CD4-positive, CD25-positive, alpha-beta regulatory T cell (primary cell): ENCODE results near the gene THY1. TPM values are rescaled to one million over a fixed set of nuclear protein-coding genes. Genes with fewer than 3 reads are reported as not detected.
"Not testable (repeated sequence)": the region's sequence is repeated elsewhere in the genome, so short reads cannot be mapped to it uniquely, and the experiment has no call there.

Experiments
- ATAC-seq, 2 donors: fragments of 150-1000 bp; cut with Tn5 transposase; one replicate each; pipeline ENCODE4 v1.10.0; 2021; ENCODE audit warnings: low read depth in 2 of 2, moderate number of reproducible peaks in 2 of 2, moderate library complexity in 1 of 2
- DNase-seq, 3 donors: peaks; one replicate each; pipeline versions ENCODE4 v3.0.0 to v3.0.0-alpha.2; 2012 to 2022; ENCODE audit warnings: mixed read lengths in 1 of 3
- H3K27ac ChIP-seq: one replicate; pipeline ENCODE4 v1.7.0; 2013; ENCODE audit warnings: mild to moderate bottlenecking, low read length; ENCODE audit not compliant: insufficient read depth, poor library complexity, severe bottlenecking
- H3K27me3 ChIP-seq: one replicate; pipeline ENCODE4 v1.7.0; 2013; ENCODE audit warnings: low read length; ENCODE audit not compliant: control insufficient read depth, insufficient read depth
- H3K36me3 ChIP-seq: one replicate; pipeline ENCODE4 v1.7.0; 2013; ENCODE audit warnings: mild to moderate bottlenecking, low read length, moderate library complexity; ENCODE audit not compliant: control insufficient read depth, insufficient read depth
- H3K4me1 ChIP-seq: 2 replicates; pipeline ENCODE4 v1.7.0; 2013; ENCODE audit warnings: mild to moderate bottlenecking, low read length; ENCODE audit not compliant: insufficient read depth, control insufficient read depth, poor library complexity, severe bottlenecking
- H3K4me3 ChIP-seq: one replicate; pipeline ENCODE4 v1.7.0; 2013; ENCODE audit warnings: low read depth, mild to moderate bottlenecking, low read length, moderate library complexity
- H3K9me3 ChIP-seq, 2 experiments: 1 replicate in 1 of 2; 2 replicates in 1 of 2; pipeline ENCODE4 v1.7.0; 2013; ENCODE audit warnings: low read length in 2 of 2, mild to moderate bottlenecking in 1 of 2, moderate library complexity in 1 of 2; ENCODE audit not compliant: control insufficient read depth in 2 of 2
- H3K27ac Mint-ChIP-seq, 3 donors: one replicate each; pipeline ENCODE4 v1.8.0; 2020 to 2022; ENCODE audit warnings: mild to moderate bottlenecking in 3 of 3, mixed read lengths in 3 of 3, moderate library complexity in 2 of 3
- H3K27me3 Mint-ChIP-seq: one replicate; pipeline ENCODE4 v1.8.0; 2022; ENCODE audit warnings: mild to moderate bottlenecking, mixed read lengths
- H3K36me3 Mint-ChIP-seq: one replicate; pipeline ENCODE4 v1.8.0; 2020; ENCODE audit warnings: mixed read lengths
- H3K4me1 Mint-ChIP-seq, 4 donors: one replicate each; pipeline ENCODE4 v1.8.0; 2020 to 2022; ENCODE audit warnings: mixed read lengths in 4 of 4, mild to moderate bottlenecking in 1 of 4
- H3K4me3 Mint-ChIP-seq, 4 donors: one replicate each; pipeline ENCODE4 v1.8.0; 2020 to 2022; ENCODE audit warnings: mild to moderate bottlenecking in 4 of 4, mixed read lengths in 4 of 4, moderate library complexity in 3 of 4
- H3K9me3 Mint-ChIP-seq, 7 donors: one replicate each; pipeline ENCODE4 v1.8.0; 2020 to 2022; ENCODE audit warnings: mixed read lengths in 7 of 7, mild to moderate bottlenecking in 3 of 7, moderate library complexity in 2 of 7
- polyA plus RNA-seq, 4 donors: library from polyadenylated mRNA; unstranded; fragments of 300-500 nt; fragmentation: Illumina TruSeq; gene quantifications; one replicate each; pipeline ENCODE4 v1.2.3, GENCODE V29; 2021
- total RNA-seq: library from RNA; stranded (reverse); gene quantifications from one replicate; pipeline ENCODE4 v1.2.3, GENCODE V29; 2022

The THY1 gene
- total and polyA plus RNA-seq, 5 donors from 2014 or later: not detected

DNA sequence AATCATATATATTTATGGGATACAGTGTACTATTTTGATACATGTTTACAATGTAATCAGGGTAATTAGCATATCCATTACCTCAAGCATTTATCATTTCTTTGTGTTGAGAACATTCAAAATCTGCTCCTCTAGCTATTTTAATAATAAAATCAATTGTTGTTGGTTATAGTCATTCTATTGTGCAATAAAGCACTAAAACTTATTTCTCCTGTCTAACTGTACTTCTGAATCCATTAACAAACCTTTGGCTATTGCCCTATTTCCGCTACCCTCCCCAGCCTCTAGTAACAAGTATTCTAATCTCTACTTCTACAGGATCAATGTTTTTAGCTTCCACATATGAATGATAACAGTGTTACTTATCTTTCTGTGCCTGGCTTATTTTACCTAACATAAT lies 26.1 kb downstream of the THY1 start:
- Mint-ChIP-seq H3K27me3 (peaks cover 33% of the 10 kb centered on the region), H3K9me3 (peaks cover 7 to 33% (median 9%) of the 10 kb centered on the region in 7 donors), H3K4me3 (no peak overlapping the region), H3K4me1 (no peaks in the 10 kb centered on the region), H3K27ac (no peak overlapping the region), H3K36me3 (no peaks in the 10 kb centered on the region)
- no peak for DNase-seq
- Histone ChIP-seq H3K9me3 (peaks cover 16 to 25% of the 10 kb centered on the region in 2 experiments), H3K4me1 (no peaks in the 10 kb centered on the region), H3K27me3 (peaks cover 10% of the 10 kb centered on the region), H3K27ac (no peak overlapping the region), H3K4me3 (no peak overlapping the region), H3K36me3 (no peaks in the 10 kb centered on the region)
- ATAC-seq: no peak

GRCh38 chr11:119391275-119391674 lies 31.7 kb downstream of the THY1 start:
- no peak overlapping the region for H3K4me3 ChIP-seq
- DNase-seq (no peak), ATAC-seq (no peak)
- H3K27ac ChIP-seq: no peak overlapping the region
- H3K4me1 ChIP-seq: no peaks in the 10 kb centered on the region
- H3K27me3 ChIP-seq: peaks cover 2% of the 10 kb centered on the region
- Mint-ChIP-seq H3K4me1 (no peaks in the 10 kb centered on the region), H3K4me3 (no peak overlapping the region), H3K36me3 (no peaks in the 10 kb centered on the region), H3K27me3 (peaks cover 23% of the 10 kb centered on the region), H3K9me3 (peaks cover 0 to 3% (median 0%) of the 10 kb centered on the region in 7 donors), H3K27ac (no peak overlapping the region)
- H3K9me3 ChIP-seq: no peaks in the 10 kb centered on the region
- no peaks in the 10 kb centered on the region for H3K36me3 ChIP-seq

GRCh38 chr11:119389611-119390254 lies 33.2 kb downstream of the THY1 start:
- H3K27me3 Mint-ChIP-seq: peaks cover 18% of the 10 kb centered on the region
- Histone ChIP-seq H3K4me1 (no peaks in the 10 kb centered on the region), H3K27ac (no peak overlapping the region), H3K27me3 (peaks cover 7% of the 10 kb centered on the region), H3K4me3 (no peak overlapping the region), H3K36me3 (no peaks in the 10 kb centered on the region), H3K9me3 (no peaks in the 10 kb centered on the region)
- DNase-seq (peak in 1 of 3 donors; percentile 31), ATAC-seq (no peak)
- H3K4me3 Mint-ChIP-seq: no peak overlapping the region
- H3K36me3 Mint-ChIP-seq: no peaks in the 10 kb centered on the region
- no peaks in the 10 kb centered on the region for H3K4me1 Mint-ChIP-seq
- H3K27ac Mint-ChIP-seq: no peak overlapping the region
- peaks cover 0 to 1% (median 0%) of the 10 kb centered on the region in 7 donors for H3K9me3 Mint-ChIP-seq

DNA sequence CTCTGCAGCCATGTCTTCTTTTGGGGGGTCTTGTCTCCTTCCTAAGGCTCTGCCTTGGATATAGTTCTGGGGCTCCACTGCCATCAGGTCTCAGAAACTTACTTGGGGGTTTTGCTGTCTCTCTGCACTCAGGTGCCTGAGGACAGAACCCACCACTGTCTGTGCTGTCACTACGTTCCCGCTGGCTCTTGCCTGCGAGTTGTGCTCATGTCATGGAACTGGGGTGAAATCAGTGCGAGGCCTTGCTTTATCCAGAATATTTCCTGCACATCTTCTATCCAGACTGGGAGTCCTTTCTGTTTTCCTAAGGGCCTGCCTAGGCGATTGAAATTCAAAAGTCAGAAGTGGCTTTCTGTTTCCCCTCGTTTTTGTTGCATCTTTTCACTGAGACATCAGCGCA lies 34.9 kb downstream of the THY1 start:
- Histone ChIP-seq H3K9me3 (no peaks in the 10 kb centered on the region), H3K27ac (no peak overlapping the region), H3K27me3 (peaks cover 16% of the 10 kb centered on the region), H3K4me3 (no peak overlapping the region), H3K4me1 (no peaks in the 10 kb centered on the region), H3K36me3 (no peaks in the 10 kb centered on the region)
- Mint-ChIP-seq H3K27ac (no peak overlapping the region), H3K9me3 (no peaks in the 10 kb centered on the region), H3K27me3 (peaks cover 14% of the 10 kb centered on the region), H3K4me1 (no peaks in the 10 kb centered on the region), H3K4me3 (no peak overlapping the region), H3K36me3 (no peaks in the 10 kb centered on the region)
- no peak for DNase-seq
- ATAC-seq: no peak

DNA sequence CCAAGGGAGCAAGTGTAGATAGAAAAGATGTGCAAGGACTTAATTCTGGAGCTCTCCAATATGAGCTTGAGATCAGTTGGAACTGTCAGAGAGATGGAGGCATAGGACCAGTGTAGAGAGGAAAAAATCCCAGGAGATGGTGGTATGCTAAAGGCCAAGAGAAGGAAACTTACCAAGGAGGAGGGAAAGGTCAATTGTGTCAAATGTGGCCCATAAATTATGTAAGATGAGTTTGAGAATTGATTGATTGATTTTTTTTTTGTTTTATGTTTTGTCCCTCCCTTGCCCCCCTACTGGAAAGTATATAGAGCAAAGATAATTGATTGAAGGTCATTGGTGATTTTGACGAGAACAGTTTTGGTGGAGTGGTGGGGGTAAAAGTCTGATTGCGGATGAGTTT lies 38.6 kb downstream of the THY1 start:
- H3K4me1 ChIP-seq: peaks cover 20% of the 10 kb centered on the region
- DNase-seq (no peak), ATAC-seq (no peak)
- H3K9me3 Mint-ChIP-seq: no peaks in the 10 kb centered on the region
- H3K27ac Mint-ChIP-seq: no peak overlapping the region
- H3K4me3 ChIP-seq: no peak overlapping the region
- H3K36me3 ChIP-seq: no peaks in the 10 kb centered on the region
- peaks cover 0 to 6% (median 2%) of the 10 kb centered on the region in 4 donors for H3K4me1 Mint-ChIP-seq
- no peaks in the 10 kb centered on the region for H3K36me3 Mint-ChIP-seq
- H3K9me3 ChIP-seq: no peaks in the 10 kb centered on the region
- no peak overlapping the region for H3K27ac ChIP-seq
- peaks cover 19% of the 10 kb centered on the region for H3K27me3 ChIP-seq
- peaks cover 10% of the 10 kb centered on the region for H3K27me3 Mint-ChIP-seq
- no peak overlapping the region for H3K4me3 Mint-ChIP-seq

DNA sequence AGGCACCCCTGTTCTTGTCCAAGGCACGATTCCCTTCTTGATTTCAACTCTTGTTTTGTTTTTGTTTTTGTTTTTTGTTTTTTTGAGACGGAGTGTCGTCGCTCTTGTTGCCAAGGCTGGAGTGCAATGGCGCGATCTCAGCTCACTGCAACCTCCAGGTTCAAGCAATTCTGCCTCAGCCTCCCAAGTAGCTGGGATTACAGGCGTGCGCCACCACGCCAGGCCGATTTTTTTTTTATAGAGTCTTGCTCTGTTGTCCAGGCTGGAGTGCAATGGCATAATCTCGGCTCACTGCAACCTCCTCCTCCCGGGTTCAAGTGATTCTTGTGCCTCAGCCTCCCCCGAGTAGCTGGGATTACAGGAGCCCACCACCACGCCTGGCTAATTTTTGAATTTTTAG lies 40.5 kb downstream of the THY1 start:
- H3K9me3 Mint-ChIP-seq, H3K4me3 Mint-ChIP-seq, H3K27me3 Mint-ChIP-seq, ATAC-seq, H3K36me3 ChIP-seq, H3K27ac ChIP-seq, DNase-seq, H3K36me3 Mint-ChIP-seq, H3K4me1 Mint-ChIP-seq, H3K9me3 ChIP-seq, H3K27ac Mint-ChIP-seq: not testable (repeated sequence)
- Histone ChIP-seq H3K4me3 (peak overlapping the region; percentile 73), H3K4me1 (peaks cover 20% of the 10 kb centered on the region), H3K27me3 (peaks cover 19% of the 10 kb centered on the region)

DNA sequence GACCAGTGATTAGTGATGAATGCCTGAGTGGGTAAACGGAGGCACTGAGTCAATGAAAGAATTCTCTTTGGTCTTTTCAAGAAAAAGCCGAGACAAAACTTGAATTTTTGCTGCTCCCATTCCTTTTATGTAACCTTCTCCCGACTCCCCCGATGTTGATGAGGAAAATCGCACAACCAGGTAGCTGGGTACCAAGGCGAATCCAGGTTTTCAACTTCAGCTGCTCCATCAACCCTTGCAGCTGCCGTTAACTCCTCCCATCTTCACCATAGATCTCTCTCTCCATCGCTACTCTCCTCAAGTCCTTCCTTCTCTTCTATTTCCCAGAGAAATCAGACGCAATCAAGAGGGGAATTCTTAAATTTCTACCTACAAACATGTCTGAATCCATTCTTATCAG lies 40.9 kb downstream of the THY1 start:
- no peak overlapping the region for H3K27ac Mint-ChIP-seq
- DNase-seq (no peak), ATAC-seq (no peak)
- Histone ChIP-seq H3K4me3 (peak overlapping the region; percentile 73), H3K27ac (no peak overlapping the region), H3K9me3 (no peaks in the 10 kb centered on the region), H3K27me3 (peaks cover 19% of the 10 kb centered on the region), H3K36me3 (no peaks in the 10 kb centered on the region), H3K4me1 (peaks cover 20% of the 10 kb centered on the region)
- H3K9me3 Mint-ChIP-seq: no peaks in the 10 kb centered on the region
- H3K4me1 Mint-ChIP-seq: peaks cover 0 to 6% (median 2%) of the 10 kb centered on the region in 4 donors
- H3K27me3 Mint-ChIP-seq: peaks cover 5% of the 10 kb centered on the region
- H3K36me3 Mint-ChIP-seq: no peaks in the 10 kb centered on the region
- no peak overlapping the region for H3K4me3 Mint-ChIP-seq
